Activated CD4-positive, alpha-beta T cell treated with anti-CD3 and anti-CD28 coated beads for 36 hours (primary cell): ENCODE measurements around the gene CDC25B. TPM values are rescaled to one million over a fixed set of nuclear protein-coding genes. Genes with fewer than 3 reads are reported as not detected.

Source experiments
- ATAC-seq: fragments of 200-7000 bp; cut with Tn5 transposase; one replicate; pipeline ENCODE4 v1.10.0; 2021; ENCODE audit warnings: mild to moderate bottlenecking, moderate library complexity
- CTCF ChIA-PET: fragments of 350-600 bp; sonication (Branson Sonifier 250); formaldehyde crosslinking; loops from one replicate; lab custom pipeline; 2021; ENCODE audit warnings: antibody characterized with exemption; lab: Charles Lee
- POLR2A ChIA-PET: fragments of 350-600 bp; sonication (Branson Sonifier 250); formaldehyde crosslinking; loops from one replicate; lab custom pipeline; 2021; ENCODE audit warnings: antibody characterized with exemption, inconsistent platforms; lab: Charles Lee
- DNase-seq: peaks from one replicate; pipeline ENCODE4 v3.0.0-alpha.2; 2020
- H3K27ac Mint-ChIP-seq: one replicate; pipeline ENCODE4 v1.8.0; 2021; ENCODE audit warnings: mixed read lengths
- H3K27me3 Mint-ChIP-seq: one replicate; pipeline ENCODE4 v1.8.0; 2021; ENCODE audit warnings: mixed read lengths
- H3K36me3 Mint-ChIP-seq: one replicate; pipeline ENCODE4 v1.8.0; 2021; ENCODE audit warnings: low read depth, mixed read lengths
- H3K4me1 Mint-ChIP-seq: one replicate; pipeline ENCODE4 v1.8.0; 2021; ENCODE audit warnings: mixed read lengths
- H3K4me3 Mint-ChIP-seq: one replicate; pipeline ENCODE4 v1.8.0; 2021; ENCODE audit warnings: mild to moderate bottlenecking, moderate library complexity, mixed read lengths
- H3K9me3 Mint-ChIP-seq: one replicate; pipeline ENCODE4 v1.8.0; 2021; ENCODE audit warnings: low read depth, mixed read lengths
- intact Hi-C, 2 experiments: fragments of 100-400 bp; cut with DNase I in 1 of 2; cut with micrococcal nuclease in 1 of 2; formaldehyde crosslinking; loops; one replicate each; pipeline versions ENCODE4 v1.14.2 to v1.15.1; 2022 to 2024; cut with DNase I, micrococcal nuclease
- total RNA-seq, 2 experiments: library from RNA; stranded (reverse); gene quantifications; one replicate each; pipeline ENCODE4 v1.2.3, GENCODE V29; 2021

Gene CDC25B
- total RNA-seq, 2 experiments from 2014 or later: 79.8 to 96.2 TPM

DNA sequence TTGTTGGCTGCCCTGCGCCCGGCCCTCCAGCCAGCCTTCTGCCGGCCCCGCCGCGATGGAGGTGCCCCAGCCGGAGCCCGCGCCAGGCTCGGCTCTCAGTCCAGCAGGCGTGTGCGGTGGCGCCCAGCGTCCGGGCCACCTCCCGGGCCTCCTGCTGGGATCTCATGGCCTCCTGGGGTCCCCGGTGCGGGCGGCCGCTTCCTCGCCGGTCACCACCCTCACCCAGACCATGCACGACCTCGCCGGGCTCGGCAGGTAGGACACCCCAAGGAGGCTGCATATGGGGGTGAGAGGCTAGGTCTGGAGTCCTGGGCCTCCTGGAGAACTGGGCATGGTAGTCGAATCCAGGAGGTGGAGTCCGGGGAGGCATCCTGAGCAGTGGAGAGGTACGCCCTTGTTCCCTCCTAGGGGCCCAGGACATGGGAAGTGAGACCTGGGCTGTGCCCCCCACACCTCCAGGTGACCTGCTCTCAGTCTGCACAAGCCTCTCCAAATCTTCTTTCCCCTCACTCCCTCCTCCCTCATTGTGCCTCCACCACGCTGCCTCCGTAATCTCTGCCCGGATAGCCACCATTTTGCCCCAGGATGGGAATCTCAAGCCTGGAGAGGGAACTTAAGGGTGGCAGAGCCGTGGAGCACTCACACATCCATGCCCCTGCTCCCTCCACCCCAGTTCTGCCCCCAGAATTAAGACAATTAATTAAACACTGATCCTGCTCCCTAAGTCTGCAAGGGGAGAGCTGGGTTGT lies 541 bp downstream of the CDC25B start:
- H3K27me3 Mint-ChIP-seq: no peaks in the 10 kb centered on the region
- DNase-seq (no peak), ATAC-seq (no peak)
- no peaks in the 10 kb centered on the region for H3K9me3 Mint-ChIP-seq
- H3K36me3 Mint-ChIP-seq: peaks cover 43% of the 10 kb centered on the region
- ChIA-PET CTCF (interaction anchor here (0.8 to 2.6 kb wide), 4 partner anchors 15 to 24 kb away, joined by 4 to 6 read pairs (median 5); partner anchors contain the start of gene AP5S1), POLR2A (interaction anchor here (0.6 to 1.0 kb wide), 3 partner anchors 23 to 91 kb away, joined by 3 to 6 read pairs (median 3); partner anchors contain the start of gene AP5S1)
- H3K4me1 Mint-ChIP-seq: peaks cover 55% of the 10 kb centered on the region
- intact Hi-C loops: loop anchor here (1.0 to 10.0 kb wide), 4 partner anchors 15 to 288 kb away; partner anchors contain the start of gene MAVS (in 1 of the 2)
- H3K4me3 Mint-ChIP-seq: peak overlapping the region; percentile 93
- peak overlapping the region; percentile 97 for H3K27ac Mint-ChIP-seq

DNA sequence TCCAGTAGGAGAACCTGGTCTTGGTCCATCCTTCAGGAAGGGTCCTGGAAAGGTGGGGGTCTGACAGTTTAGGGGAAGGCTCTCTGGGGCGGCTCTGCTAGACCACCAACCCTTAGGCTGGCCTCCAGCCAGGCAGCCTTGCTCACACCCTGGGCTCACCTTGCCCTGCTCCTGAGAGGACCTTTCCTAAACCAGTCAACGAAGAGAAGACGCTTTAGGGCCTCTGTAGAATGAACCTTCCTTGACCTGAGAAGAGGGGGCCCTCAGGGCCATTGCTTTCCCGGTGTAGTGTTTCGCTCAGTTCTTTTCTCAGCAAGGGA lies 1.1 kb downstream of the CDC25B start:
- DNase-seq: no peak
- Mint-ChIP-seq H3K36me3 (peaks cover 47% of the 10 kb centered on the region), H3K27me3 (no peaks in the 10 kb centered on the region), H3K27ac (peak overlapping the region; percentile 97), H3K4me3 (peak overlapping the region; percentile 93), H3K4me1 (peaks cover 55% of the 10 kb centered on the region), H3K9me3 (no peaks in the 10 kb centered on the region)
- CTCF ChIA-PET: no interaction called here
- intact Hi-C loops: loop anchor here in 1 of 2 experiments (2.0 to 10.0 kb wide), 2 partner anchors 50 to 288 kb away; partner anchors contain the start of gene MAVS
- no peak for ATAC-seq
- POLR2A ChIA-PET: no interaction called here

DNA sequence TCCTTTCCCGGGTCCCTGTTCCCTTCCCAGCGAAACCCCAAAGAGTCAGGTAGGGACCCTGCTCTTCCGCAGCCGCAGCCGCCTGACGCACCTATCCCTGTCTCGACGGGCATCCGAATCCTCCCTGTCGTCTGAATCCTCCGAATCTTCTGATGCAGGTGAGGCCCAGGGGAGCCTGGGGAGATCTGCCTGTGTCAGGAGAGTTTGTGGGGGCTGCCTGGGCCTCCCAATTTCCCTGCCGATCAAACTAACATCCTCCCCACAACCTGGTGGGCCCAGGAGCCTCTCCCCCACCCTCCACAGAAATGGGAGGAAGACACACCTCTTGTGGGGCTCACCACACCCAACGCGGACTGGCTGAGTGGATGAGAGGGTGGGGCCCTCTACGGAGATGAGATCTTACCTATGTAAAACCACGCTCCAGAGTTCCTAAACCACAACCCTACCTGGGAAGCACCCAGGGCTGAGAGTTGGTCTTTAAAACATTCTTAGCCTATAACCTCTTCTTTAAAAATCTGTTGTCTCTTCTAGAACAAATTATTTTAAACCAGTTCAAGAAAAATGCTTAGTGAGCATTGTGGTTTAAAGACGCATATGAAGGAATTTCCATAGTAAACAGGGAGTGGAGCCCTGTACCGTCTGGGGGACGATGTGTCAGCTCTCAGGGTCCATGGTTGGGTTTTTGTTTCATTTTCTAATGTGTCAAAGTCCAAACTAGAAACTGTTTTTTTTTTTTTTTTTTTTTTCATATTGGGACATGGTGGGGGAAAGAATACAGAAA lies 1.7 kb downstream of the CDC25B start:
- ChIA-PET POLR2A (interaction anchor here (0.7 kb wide), 1 partner anchor 13 kb away, joined by 7 read pairs; no protein-coding TSS in a partner anchor), CTCF (no interaction called here)
- ATAC-seq (peak; percentile 40), DNase-seq (peak; percentile 66)
- Mint-ChIP-seq H3K27ac (peak overlapping the region; percentile 97), H3K27me3 (no peaks in the 10 kb centered on the region), H3K9me3 (no peaks in the 10 kb centered on the region), H3K4me3 (peak overlapping the region; percentile 93), H3K36me3 (peaks cover 52% of the 10 kb centered on the region), H3K4me1 (peaks cover 56% of the 10 kb centered on the region)
- intact Hi-C loops: loop anchor here in 1 of 2 experiments (2.0 to 10.0 kb wide), 2 partner anchors 49 to 287 kb away; partner anchors contain the start of gene MAVS

DNA sequence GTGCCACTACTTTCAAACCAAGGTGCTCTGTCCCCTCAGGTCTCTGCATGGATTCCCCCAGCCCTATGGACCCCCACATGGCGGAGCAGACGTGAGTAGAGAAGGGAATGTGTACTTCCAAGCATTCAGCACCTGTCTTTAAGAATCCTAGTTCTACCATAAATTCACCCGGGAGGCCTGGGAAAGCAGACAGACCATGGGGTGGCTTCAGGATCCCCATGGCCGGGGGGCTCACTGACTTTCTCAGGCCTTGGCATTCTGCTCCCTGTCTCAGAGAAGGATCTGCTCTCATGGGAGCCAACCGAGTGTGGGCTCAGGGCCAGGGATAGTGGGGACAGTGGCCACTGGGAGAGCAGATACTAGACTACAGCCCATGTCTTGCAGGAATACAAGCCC lies 2.3 kb downstream of the CDC25B start:
- Mint-ChIP-seq H3K36me3 (peaks cover 58% of the 10 kb centered on the region), H3K27ac (peak overlapping the region; percentile 97), H3K9me3 (no peaks in the 10 kb centered on the region), H3K4me1 (peaks cover 58% of the 10 kb centered on the region), H3K27me3 (no peaks in the 10 kb centered on the region), H3K4me3 (peak overlapping the region; percentile 93)
- intact Hi-C loops: loop anchor here in 1 of 2 experiments (10.0 kb wide), 1 partner anchor 286 kb away; no protein-coding TSS in a partner anchor
- DNase-seq (no peak), ATAC-seq (no peak)
- ChIA-PET CTCF (no interaction called here), POLR2A (interaction anchor here (0.7 kb wide), 1 partner anchor 12 kb away, joined by 7 read pairs; no protein-coding TSS in a partner anchor)

DNA sequence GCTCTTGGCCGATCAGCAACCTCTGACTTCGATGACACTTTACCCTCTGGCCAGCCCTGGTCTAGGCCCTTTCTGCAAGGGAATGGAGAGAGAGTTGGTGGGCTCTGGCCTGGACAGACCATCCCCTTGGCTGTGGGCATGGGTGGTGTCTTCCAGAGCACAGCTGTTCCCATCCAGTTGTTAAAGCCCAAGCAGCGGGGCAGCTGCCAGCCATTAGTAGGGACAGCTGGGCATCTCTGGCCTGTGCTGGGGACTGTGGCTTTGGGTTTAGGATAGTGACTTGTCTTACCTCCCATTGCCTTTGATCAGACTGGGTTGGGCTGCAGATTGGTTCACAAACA lies 2.8 kb downstream of the CDC25B start:
- POLR2A ChIA-PET: no interaction called here
- CTCF ChIA-PET: interaction anchor here (0.9 kb wide), 1 partner anchor 13 kb away, joined by 3 read pairs; the partner anchor contains the start of gene CENPB
- Mint-ChIP-seq H3K27me3 (no peaks in the 10 kb centered on the region), H3K9me3 (no peaks in the 10 kb centered on the region), H3K4me1 (peaks cover 58% of the 10 kb centered on the region), H3K4me3 (peak overlapping the region; percentile 93), H3K27ac (peak overlapping the region; percentile 97), H3K36me3 (peaks cover 63% of the 10 kb centered on the region)
- DNase-seq (no peak), ATAC-seq (no peak)
- intact Hi-C loops: loop anchor here in 1 of 2 experiments (10.0 kb wide), 1 partner anchor 286 kb away; no protein-coding TSS in a partner anchor

DNA sequence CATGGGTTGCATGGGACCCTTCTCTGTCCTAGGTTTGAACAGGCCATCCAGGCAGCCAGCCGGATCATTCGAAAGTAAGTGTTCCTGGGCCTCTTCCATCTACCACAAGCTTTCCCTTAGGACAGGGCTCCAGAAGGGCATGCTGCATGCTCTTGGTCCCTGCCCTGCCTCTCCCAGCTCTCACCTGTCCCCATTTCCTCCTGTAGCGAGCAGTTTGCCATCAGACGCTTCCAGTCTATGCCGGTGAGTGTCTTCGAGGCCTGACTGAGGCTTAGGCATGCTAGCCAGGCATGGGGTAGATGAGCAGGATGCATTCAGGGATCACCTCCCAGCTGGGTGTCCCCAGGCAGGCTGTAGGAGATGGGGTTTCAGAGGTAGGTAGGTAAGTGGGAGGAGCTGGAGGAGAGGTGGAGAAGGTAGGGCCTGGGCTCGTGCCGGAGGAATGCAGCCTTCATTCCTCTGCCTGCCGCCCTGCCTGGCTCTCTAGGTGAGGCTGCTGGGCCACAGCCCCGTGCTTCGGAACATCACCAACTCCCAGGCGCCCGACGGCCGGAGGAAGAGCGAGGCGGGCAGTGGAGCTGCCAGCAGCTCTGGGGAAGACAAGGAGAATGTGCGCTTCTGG lies 4.3 kb downstream of the CDC25B start:
- ATAC-seq (no peak), DNase-seq (no peak)
- CTCF ChIA-PET: interaction anchor here (0.6 to 1.5 kb wide), 10 partner anchors 8 to 285 kb away, joined by 3 to 12 read pairs (median 4); partner anchors contain the start of gene AP5S1
- POLR2A ChIA-PET: interaction anchor here (0.8 to 1.2 kb wide), 2 partner anchors 14 to 15 kb away, joined by 4 read pairs; partner anchors contain the start of gene CENPB
- peaks cover 58% of the 10 kb centered on the region for H3K4me1 Mint-ChIP-seq
- no peaks in the 10 kb centered on the region for H3K27me3 Mint-ChIP-seq
- H3K4me3 Mint-ChIP-seq: no peak overlapping the region
- intact Hi-C loops: no loop called here
- H3K36me3 Mint-ChIP-seq: peaks cover 76% of the 10 kb centered on the region
- no peaks in the 10 kb centered on the region for H3K9me3 Mint-ChIP-seq
- peak overlapping the region; percentile 29 for H3K27ac Mint-ChIP-seq

DNA sequence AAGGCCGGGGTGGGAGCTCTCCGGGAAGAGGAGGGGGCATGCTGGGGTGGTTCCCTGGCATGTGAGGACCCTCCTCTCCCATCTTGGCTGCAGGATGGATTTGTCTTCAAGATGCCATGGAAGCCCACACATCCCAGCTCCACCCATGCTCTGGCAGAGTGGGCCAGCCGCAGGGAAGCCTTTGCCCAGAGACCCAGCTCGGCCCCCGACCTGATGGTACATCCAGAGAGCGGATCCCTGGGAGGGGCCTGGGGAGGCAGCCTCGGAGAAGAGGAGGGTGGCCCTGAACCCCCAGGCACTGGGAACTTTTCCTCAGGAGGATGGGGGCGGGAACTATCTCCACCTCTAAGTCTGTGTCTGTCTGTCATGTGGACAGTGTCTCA lies 4.8 kb downstream of the CDC25B start:
- Mint-ChIP-seq H3K36me3 (peaks cover 80% of the 10 kb centered on the region), H3K27ac (peak overlapping the region; percentile 68), H3K27me3 (no peaks in the 10 kb centered on the region), H3K4me1 (peaks cover 57% of the 10 kb centered on the region), H3K4me3 (no peak overlapping the region), H3K9me3 (no peaks in the 10 kb centered on the region)
- intact Hi-C loops: no loop called here
- POLR2A ChIA-PET: interaction anchor here (0.8 to 1.2 kb wide), 2 partner anchors 14 to 15 kb away, joined by 4 read pairs; partner anchors contain the start of gene CENPB
- ATAC-seq (no peak), DNase-seq (no peak)
- CTCF ChIA-PET: interaction anchor here (1.0 to 1.5 kb wide), 7 partner anchors 9 to 44 kb away, joined by 3 to 12 read pairs (median 4); no protein-coding TSS in a partner anchor

DNA sequence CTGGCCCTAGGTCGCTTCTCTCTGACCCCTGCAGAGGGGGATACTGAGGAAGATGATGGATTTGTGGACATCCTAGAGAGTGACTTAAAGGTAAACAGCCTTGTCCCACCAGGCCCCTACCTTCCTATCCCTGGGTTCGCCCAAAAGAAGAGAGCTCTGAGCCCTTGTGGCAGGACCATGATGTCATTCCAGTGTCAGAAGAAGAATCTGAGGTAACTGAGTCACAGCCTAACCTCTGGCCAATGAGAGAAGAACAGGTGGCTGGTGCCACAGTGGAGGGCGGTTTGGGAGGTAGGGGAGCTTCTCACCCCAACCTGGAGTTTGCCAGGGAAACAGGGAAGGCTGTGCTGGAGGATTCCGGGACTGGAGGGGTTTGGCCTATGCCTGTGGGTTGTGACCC lies 5.2 kb downstream of the CDC25B start:
- Mint-ChIP-seq H3K27me3 (no peaks in the 10 kb centered on the region), H3K4me1 (peaks cover 59% of the 10 kb centered on the region), H3K27ac (peak overlapping the region; percentile 68), H3K36me3 (peaks cover 83% of the 10 kb centered on the region), H3K4me3 (no peak overlapping the region), H3K9me3 (no peaks in the 10 kb centered on the region)
- no peak for DNase-seq
- intact Hi-C loops: no loop called here
- POLR2A ChIA-PET: interaction anchor here (0.7 to 0.8 kb wide), 2 partner anchors 12 to 14 kb away, joined by 3 to 4 read pairs; no protein-coding TSS in a partner anchor
- ATAC-seq: no peak
- CTCF ChIA-PET: interaction anchor here (1.0 to 1.5 kb wide), 6 partner anchors 9 to 44 kb away, joined by 3 to 12 read pairs (median 4); no protein-coding TSS in a partner anchor

DNA sequence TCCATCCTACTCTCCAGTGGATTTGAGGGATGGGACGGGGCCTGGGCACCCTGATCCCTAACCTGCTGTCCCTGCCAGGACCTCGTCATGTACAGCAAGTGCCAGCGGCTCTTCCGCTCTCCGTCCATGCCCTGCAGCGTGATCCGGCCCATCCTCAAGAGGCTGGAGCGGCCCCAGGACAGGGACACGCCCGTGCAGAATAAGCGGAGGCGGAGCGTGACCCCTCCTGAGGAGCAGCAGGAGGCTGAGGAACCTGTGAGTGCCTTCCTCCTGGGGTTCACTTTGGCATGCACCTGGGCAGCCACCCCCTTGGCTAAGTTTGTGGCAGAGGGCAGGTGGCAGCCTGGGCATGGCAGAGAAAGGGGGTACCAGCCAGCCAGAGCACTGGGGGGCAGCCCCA lies 5.7 kb downstream of the CDC25B start:
- no peak overlapping the region for H3K27ac Mint-ChIP-seq
- intact Hi-C loops: no loop called here
- no peaks in the 10 kb centered on the region for H3K27me3 Mint-ChIP-seq
- CTCF ChIA-PET: interaction anchor here (1.4 kb wide), 2 partner anchors 9 to 10 kb away, joined by 4 read pairs; no protein-coding TSS in a partner anchor
- no peak overlapping the region for H3K4me3 Mint-ChIP-seq
- no peaks in the 10 kb centered on the region for H3K9me3 Mint-ChIP-seq
- peaks cover 82% of the 10 kb centered on the region for H3K36me3 Mint-ChIP-seq
- POLR2A ChIA-PET: interaction anchor here (0.7 kb wide), 1 partner anchor 12 kb away, joined by 3 read pairs; no protein-coding TSS in a partner anchor
- H3K4me1 Mint-ChIP-seq: peaks cover 60% of the 10 kb centered on the region
- DNase-seq (no peak), ATAC-seq (no peak)

DNA sequence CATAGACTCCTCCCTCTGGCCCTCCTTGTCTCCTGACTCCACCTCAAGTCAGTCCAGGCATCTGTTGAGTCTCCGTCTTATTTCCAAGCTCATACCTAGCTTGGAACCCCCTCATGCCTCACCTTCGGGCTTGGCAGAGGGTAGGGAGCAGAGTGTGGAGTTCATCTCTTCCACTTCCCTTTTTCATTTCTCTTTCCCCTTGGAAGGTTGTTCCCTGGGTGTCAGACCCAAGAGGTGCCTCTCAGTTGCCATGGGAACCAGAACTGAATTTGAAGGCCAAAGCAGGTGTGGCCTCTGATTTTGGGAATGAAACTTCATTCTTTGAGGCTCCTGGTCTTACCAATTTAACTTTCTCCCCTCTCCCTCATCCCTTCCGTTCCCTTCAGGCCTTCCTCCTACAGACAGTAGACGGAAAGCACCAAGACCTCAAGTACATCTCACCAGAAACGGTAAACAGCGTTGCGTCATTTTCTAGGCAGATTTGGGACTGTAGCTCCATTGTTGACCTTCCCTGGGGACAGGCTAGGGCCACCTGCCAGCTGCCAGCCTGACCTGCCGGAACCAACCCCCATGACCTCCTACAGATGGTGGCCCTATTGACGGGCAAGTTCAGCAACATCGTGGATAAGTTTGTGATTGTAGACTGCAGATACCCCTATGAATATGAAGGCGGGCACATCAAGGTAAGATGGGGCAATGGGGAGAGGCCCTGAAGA lies 6.6 kb downstream of the CDC25B start:
- POLR2A ChIA-PET: interaction anchor here (0.6 kb wide), 1 partner anchor 84 kb away, joined by 3 read pairs; no protein-coding TSS in a partner anchor
- no peaks in the 10 kb centered on the region for H3K9me3 Mint-ChIP-seq
- no peaks in the 10 kb centered on the region for H3K27me3 Mint-ChIP-seq
- ATAC-seq (no peak), DNase-seq (no peak)
- intact Hi-C loops: no loop called here
- H3K4me3 Mint-ChIP-seq: no peak overlapping the region
- peak overlapping the region; percentile 44 for H3K27ac Mint-ChIP-seq
- H3K36me3 Mint-ChIP-seq: peaks cover 81% of the 10 kb centered on the region
- H3K4me1 Mint-ChIP-seq: peaks cover 60% of the 10 kb centered on the region
- CTCF ChIA-PET: no interaction called here
